Right lobe of liver (tissue), 6 donors: ENCODE results near the gene DNAH17. TPM values are rescaled to one million over a fixed set of nuclear protein-coding genes. Genes with fewer than 3 reads are reported as not detected.

Source experiments
- ATAC-seq, 4 donors: fragments of 200-7000 bp; cut with Tn5 transposase; one replicate each; pipeline ENCODE4 v1.9.1; 2020; ENCODE audit warnings: mild to moderate bottlenecking in 4 of 4, moderate library complexity in 4 of 4
- DNase-seq, 3 donors: peaks; one replicate each; pipeline ENCODE4 v3.0.0-alpha.2; 2020
- H3K27ac ChIP-seq, 3 donors: fragments of 200-600 bp; one replicate each; pipeline ENCODE4 v1.8.0; 2022
- H3K27me3 ChIP-seq, 2 donors: fragments of 200-600 bp; one replicate each; pipeline ENCODE4 v1.8.0; 2022
- H3K36me3 ChIP-seq, 4 donors: fragments of 200-600 bp; sonication (generic) in 1 of 4; one replicate each; pipeline versions ENCODE4 v1.5.1 to v1.8.0; 2017 to 2022; ENCODE audit warnings: control low read depth in 1 of 4
- H3K4me1 ChIP-seq, 4 donors: fragments of 200-600 bp; sonication (generic) in 1 of 4; one replicate each; pipeline versions ENCODE4 v1.5.1 to v1.8.0; 2017 to 2022; ENCODE audit warnings: control low read depth in 1 of 4
- H3K4me3 ChIP-seq, 3 donors: fragments of 200-600 bp; one replicate each; pipeline ENCODE4 v1.8.0; 2022
- H3K9me3 ChIP-seq, 4 donors: fragments of 200-600 bp; sonication (generic) in 1 of 4; one replicate each; pipeline versions ENCODE4 v1.5.1 to v1.8.0; 2017 to 2022; ENCODE audit warnings: control low read depth in 1 of 4
- POLR2A ChIP-seq: fragments of 450-650 bp; IDR thresholded peaks from one replicate; pipeline ENCODE4 v1.6.1; 2017; ENCODE audit warnings: antibody characterized with exemption, mild to moderate bottlenecking
- WGBS: methylation state at CpG from one replicate; pipeline ENCODE4 v1.1.6; 2018; ENCODE audit warnings: low coverage, low lambda C conversion rate; ENCODE audit not compliant: insufficient coverage; ENCODE audit errors: missing lambda C conversion rate; 5-methylcytosine and 5-hydroxymethylcytosine counted together
- intact Hi-C, 2 donors: fragments of 100-400 bp; cut with DNase I; formaldehyde crosslinking; loops; one replicate each; pipeline versions ENCODE4 v1.11.2 to v1.14.1; 2022
- total RNA-seq, 6 experiments: library from RNA; depleted of rRNA in 2 of 6; stranded (reverse); fragments of >200 nt in 2 of 6; fragmentation: NEBNext Ultra II Directional in 3 of 6; extraction: Animal tissue kit (Norgen Biotek cat#: 25700) in 3 of 6; gene quantifications; one replicate each; pipeline versions ENCODE4 v1.1.0 to v1.2.4, GENCODE V29; 2016 to 2023
- TF ChIP-seq, protein P1 (sequence below), 4 donors: fragments of 200-600 bp in 3 of 4; fragments of 450-650 bp in 1 of 4; IDR thresholded peaks; one replicate each; pipeline versions ENCODE4 v1.5.1 to v1.8.0; 2016 to 2022; ENCODE audit warnings: antibody characterized with exemption in 4 of 4, mild to moderate bottlenecking in 2 of 4
- donor health status: DM: no; HTN: yes; CAD: no.
- donor health status: DM: no; HTN: no; CAD: no.
- donor health status: DM: no; HTN: no; CAD: no.
- donor health status: DM: no; HTN: yes; CAD: no.
- donor health status: DM: no; HTN: yes; CAD: no.

Gene DNAH17
- total RNA-seq, 6 experiments from 2014 or later = 0.04 TPM; not detected in 5

DNA sequence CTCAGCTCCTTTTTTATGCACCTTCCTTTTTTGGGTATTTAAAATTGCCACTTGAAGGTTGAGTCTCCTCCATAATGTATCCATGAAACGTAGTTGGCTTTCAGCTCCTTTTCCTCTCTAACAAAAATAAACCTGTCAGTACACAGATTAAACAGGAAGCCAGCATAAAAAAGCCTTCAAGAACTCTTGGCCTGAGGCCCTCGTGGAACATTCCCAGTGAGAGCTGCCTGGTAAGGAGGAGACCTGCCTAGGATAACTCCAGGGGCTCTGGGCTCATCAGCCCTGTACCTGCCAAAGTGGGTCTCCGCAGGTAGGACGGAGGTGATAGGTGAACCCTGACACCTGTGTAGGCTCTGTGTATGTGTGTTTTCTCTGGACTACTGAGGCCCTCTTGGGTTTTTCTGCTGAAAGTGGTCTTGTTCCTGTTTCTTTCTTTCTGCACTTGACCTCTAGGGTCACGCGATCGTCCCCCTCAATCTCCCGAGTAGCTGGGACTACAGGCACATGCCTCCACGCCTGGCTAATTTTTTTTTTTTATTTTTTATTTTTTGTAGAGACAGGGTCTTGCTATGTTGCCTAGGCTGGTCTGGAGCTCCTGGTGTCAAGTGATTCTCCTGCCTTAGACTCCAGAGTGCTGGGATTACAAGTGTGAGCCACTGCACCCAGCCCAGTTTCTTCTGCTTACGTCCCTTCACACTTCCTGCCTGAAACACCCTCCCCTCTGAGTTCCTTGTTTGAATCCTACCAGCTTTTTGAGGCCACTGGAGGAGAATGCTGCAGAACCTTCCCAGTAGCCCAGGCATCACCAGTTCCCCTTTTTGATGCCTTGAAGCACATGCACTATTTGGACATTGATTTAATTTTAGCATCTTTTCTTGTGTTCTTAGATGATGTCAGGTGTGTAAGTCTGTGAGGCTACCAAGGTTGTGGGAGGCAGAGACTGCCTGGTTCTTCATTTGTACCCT lies 188.9 kb downstream of the DNAH17 start:
- H3K4me3 ChIP-seq = no peak overlapping the region
- H3K4me1 ChIP-seq = peaks cover 0 to 16% (median 5%) of the 10 kb centered on the region in 4 donors
- TF ChIP-seq, protein P1, sequence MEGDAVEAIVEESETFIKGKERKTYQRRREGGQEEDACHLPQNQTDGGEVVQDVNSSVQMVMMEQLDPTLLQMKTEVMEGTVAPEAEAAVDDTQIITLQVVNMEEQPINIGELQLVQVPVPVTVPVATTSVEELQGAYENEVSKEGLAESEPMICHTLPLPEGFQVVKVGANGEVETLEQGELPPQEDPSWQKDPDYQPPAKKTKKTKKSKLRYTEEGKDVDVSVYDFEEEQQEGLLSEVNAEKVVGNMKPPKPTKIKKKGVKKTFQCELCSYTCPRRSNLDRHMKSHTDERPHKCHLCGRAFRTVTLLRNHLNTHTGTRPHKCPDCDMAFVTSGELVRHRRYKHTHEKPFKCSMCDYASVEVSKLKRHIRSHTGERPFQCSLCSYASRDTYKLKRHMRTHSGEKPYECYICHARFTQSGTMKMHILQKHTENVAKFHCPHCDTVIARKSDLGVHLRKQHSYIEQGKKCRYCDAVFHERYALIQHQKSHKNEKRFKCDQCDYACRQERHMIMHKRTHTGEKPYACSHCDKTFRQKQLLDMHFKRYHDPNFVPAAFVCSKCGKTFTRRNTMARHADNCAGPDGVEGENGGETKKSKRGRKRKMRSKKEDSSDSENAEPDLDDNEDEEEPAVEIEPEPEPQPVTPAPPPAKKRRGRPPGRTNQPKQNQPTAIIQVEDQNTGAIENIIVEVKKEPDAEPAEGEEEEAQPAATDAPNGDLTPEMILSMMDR (IDR thresholded peaks at IDR 0.05) = no peak
- TF ChIP-seq POLR2A = peak; percentile 29

DNA sequence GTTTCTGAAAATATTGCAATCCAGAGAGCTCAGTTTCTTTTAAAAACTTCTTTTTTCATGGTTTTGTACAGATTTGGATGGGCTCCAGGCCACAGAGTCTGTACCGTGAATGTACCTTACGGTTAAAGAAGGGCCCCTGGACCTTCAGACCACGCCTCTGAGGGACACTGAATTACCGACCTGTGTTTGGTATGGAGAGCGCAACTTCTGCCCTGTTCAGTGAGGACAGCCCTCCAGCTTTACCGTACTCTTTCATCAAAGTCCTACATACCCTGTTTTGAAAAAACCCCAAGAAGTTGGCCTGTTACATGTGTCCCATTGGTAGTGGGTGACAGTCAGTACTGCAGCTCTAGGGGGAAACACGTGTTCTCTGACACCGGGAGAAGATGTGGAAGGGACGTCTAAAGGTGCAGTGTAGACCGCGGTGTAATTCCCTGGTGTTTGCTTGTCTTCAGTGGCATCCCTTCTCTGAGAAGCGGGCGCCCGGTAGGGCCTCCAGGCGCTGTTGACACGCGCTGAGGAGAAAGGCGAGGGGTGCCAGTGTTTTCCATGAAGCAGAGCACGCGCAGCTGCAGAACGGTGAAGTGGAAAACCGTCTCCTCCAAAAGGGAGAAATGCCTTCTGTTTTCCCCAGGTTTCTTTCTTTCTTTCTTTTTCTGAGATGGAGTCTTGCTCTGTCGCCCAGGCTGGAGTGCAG lies 192.6 kb downstream of the DNAH17 start:
- peaks cover 0 to 20% (median 8%) of the 10 kb centered on the region in 4 donors for H3K4me1 ChIP-seq
- ATAC-seq = no peak
- intact Hi-C loops = no loop called here
- no peaks in the 10 kb centered on the region for H3K36me3 ChIP-seq
- no peak for TF ChIP-seq POLR2A
- TF ChIP-seq, protein P1 (IDR thresholded peaks at IDR 0.05) = no peak
- H3K27ac ChIP-seq = peak overlapping the region; percentile 64 to 95 (median 83)
- DNase-seq = no peak
- H3K9me3 ChIP-seq = no peaks in the 10 kb centered on the region
- H3K4me3 ChIP-seq = no peak overlapping the region
- H3K27me3 ChIP-seq = no peaks in the 10 kb centered on the region
- 74% methylated on average over 14 of the region's 23 CpGs for WGBS

More for the DNA sequence above, 188.9 kb downstream of the DNAH17 start:
- ATAC-seq (peak; percentile 24 to 63 (median 44)), DNase-seq (no peak)
- Histone ChIP-seq H3K36me3 (peaks cover 0 to 5% (median 0%) of the 10 kb centered on the region in 4 donors), H3K27ac (peak overlapping the region; percentile 62 to 95 (median 79)), H3K9me3 (no peaks in the 10 kb centered on the region), H3K27me3 (no peaks in the 10 kb centered on the region)
- intact Hi-C loops = no loop called here
- 73% methylated on average over 10 of the region's 10 CpGs for WGBS

DNA sequence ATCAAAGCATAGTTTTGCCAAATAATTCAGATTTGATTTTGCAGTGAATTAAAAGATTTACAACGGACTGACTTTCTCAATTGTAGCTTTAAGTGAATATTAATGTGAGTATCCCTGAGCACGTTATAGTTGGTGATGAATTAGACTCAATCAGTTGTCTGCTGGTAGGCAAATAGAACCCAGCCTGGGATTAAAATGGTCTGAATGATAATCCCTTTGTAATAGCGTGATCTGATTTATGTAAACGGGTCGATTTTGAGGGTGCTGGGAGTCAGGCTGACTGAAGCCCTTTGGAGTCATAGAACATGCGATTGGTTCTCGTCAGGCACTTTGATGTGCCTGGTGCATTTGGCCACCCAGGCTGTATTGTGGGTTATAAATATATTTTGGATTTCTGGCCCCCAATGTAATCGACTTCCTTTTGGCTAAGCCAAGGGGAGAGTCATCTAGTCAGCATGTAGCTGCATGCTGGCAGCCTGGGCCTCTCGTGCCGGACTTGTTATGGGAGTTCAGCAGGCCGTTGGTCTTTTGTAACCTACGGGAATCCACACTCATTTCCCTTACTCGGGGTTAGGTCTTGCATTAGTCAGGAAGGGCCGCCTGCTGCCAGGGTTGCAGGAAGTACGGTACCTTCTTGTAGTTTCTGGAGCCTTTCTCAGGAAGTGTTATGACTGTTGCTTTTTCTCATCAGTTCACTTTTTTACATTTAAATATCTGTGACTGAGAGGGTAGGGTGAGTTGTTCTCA lies 193.3 kb downstream of the DNAH17 start:
- ATAC-seq (peak; percentile 68 to 83 (median 74)), DNase-seq (peak; percentile 80 to 88 (median 83))
- no peaks in the 10 kb centered on the region for H3K36me3 ChIP-seq
- H3K9me3 ChIP-seq = no peaks in the 10 kb centered on the region
- TF ChIP-seq POLR2A = no peak
- TF ChIP-seq, protein P1 (IDR thresholded peaks at IDR 0.05) = no peak
- peak overlapping the region; percentile 64 to 95 (median 83) for H3K27ac ChIP-seq
- no peak overlapping the region for H3K4me3 ChIP-seq
- peaks cover 0 to 26% (median 10%) of the 10 kb centered on the region in 4 donors for H3K4me1 ChIP-seq
- no peaks in the 10 kb centered on the region for H3K27me3 ChIP-seq
- intact Hi-C loops = no loop called here
- WGBS = 35% methylated on average over 13 of the region's 15 CpGs

DNA sequence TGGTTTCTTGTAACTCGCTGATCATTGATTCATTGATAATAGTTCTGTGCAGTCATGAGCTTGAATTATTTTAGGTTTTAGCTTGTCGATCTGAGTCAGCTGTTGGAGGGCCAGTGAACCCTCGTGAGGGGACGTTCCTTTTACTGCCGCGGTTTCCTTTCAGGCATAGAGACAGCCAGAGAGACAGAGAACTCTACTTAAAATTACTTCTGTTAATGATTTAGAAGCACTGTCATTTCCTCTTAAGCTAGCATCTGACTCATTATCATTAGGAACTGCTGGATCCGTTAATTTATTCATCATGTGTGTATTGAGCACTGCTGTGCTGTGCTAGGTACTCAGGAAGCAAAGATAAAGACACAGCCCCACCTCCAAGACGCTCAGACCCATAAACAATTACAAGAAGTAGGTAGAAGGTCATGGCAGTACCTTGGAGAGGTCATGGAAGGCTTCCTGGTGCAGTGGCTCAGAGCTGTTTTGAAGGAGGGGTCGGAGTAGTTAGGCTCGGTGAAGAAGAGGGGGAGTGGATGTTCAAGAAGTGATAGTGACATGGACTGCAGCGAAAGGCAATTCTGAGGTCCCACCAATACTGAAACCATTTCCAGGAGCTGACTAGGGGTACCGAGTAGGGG lies 195.5 kb downstream of the DNAH17 start:
- Histone ChIP-seq H3K9me3 (no peaks in the 10 kb centered on the region), H3K27me3 (no peaks in the 10 kb centered on the region), H3K4me3 (no peak overlapping the region), H3K4me1 (peaks cover 0 to 33% (median 10%) of the 10 kb centered on the region in 4 donors), H3K27ac (peak overlapping the region; percentile 21 to 86 (median 25)), H3K36me3 (no peaks in the 10 kb centered on the region)
- ATAC-seq (peak in 3 of 4 donors; percentile 4 to 62 (median 34)), DNase-seq (no peak)
- intact Hi-C loops = no loop called here
- TF ChIP-seq POLR2A = no peak
- TF ChIP-seq, protein P1 (IDR thresholded peaks at IDR 0.05) = no peak
- WGBS = 44% methylated on average over 11 of the region's 12 CpGs
